ENCODE results near the gene GOLPH3L.
"Not testable (repeated sequence)": the region's sequence is repeated elsewhere in the genome, so short reads cannot be mapped to it uniquely, and the experiment has no call there.

GOLPH3L gene

GRCh38 chr1:150650193-150650592 is 46.8 kb downstream of the GOLPH3L start:
- H3K9me3 Mint-ChIP-seq = no peaks in the 10 kb centered on the region
- TF ChIP-seq, protein P1, sequence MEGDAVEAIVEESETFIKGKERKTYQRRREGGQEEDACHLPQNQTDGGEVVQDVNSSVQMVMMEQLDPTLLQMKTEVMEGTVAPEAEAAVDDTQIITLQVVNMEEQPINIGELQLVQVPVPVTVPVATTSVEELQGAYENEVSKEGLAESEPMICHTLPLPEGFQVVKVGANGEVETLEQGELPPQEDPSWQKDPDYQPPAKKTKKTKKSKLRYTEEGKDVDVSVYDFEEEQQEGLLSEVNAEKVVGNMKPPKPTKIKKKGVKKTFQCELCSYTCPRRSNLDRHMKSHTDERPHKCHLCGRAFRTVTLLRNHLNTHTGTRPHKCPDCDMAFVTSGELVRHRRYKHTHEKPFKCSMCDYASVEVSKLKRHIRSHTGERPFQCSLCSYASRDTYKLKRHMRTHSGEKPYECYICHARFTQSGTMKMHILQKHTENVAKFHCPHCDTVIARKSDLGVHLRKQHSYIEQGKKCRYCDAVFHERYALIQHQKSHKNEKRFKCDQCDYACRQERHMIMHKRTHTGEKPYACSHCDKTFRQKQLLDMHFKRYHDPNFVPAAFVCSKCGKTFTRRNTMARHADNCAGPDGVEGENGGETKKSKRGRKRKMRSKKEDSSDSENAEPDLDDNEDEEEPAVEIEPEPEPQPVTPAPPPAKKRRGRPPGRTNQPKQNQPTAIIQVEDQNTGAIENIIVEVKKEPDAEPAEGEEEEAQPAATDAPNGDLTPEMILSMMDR (IDR thresholded peaks at IDR 0.05; ENCODE audit: unreplicated experiment in 3 of 3) = no peak

GRCh38 chr1:150649441-150650075 is 47.4 kb downstream of the GOLPH3L start:
- H3K4me3 Mint-ChIP-seq = no peak overlapping the region
- TF ChIP-seq, protein P1 (IDR thresholded peaks at IDR 0.05; ENCODE audit: unreplicated experiment in 3 of 3) = no peak
- no peaks in the 10 kb centered on the region for H3K4me1 Mint-ChIP-seq
- peaks cover 23% of the 10 kb centered on the region for H3K36me3 Mint-ChIP-seq (ENCODE audit: low read depth)
- H3K27me3 Mint-ChIP-seq (ENCODE audit: low read depth) = no peaks in the 10 kb centered on the region
- H3K9me3 Mint-ChIP-seq = no peaks in the 10 kb centered on the region
- H3K27ac Mint-ChIP-seq = no peak overlapping the region

More at GRCh38 chr1:150650193-150650592, 46.8 kb downstream of the GOLPH3L start:
- H3K4me3 Mint-ChIP-seq = no peak overlapping the region
- H3K36me3 Mint-ChIP-seq (ENCODE audit: low read depth) = peaks cover 23% of the 10 kb centered on the region
- no peaks in the 10 kb centered on the region for H3K27me3 Mint-ChIP-seq (ENCODE audit: low read depth)
- no peak overlapping the region for H3K27ac Mint-ChIP-seq
- H3K4me1 Mint-ChIP-seq = no peaks in the 10 kb centered on the region

DNA sequence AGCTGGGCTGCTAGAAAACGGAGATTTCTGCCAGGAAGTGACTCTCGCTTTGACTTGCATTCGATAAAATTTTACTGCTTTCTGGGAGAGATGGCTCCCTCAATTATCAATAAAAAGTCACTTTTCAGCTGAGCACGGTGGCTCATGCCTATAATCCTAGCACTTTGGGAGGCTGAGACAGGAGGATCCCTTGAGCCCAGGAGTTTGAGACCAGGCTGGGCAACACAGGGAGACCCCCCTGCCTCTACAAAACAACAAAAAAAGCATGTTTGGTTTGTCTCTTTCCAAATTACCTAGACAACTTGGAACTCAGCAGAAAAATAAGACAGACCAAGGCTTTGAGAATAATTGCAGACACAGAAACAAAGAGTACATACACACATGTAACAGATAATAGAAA is 54.7 kb downstream of the GOLPH3L start:
- Mint-ChIP-seq H3K4me3 (no peak overlapping the region), H3K4me1 (no peaks in the 10 kb centered on the region), H3K9me3 (no peaks in the 10 kb centered on the region), H3K36me3 (ENCODE audit: low read depth) (peaks cover 5% of the 10 kb centered on the region), H3K27ac (no peak overlapping the region), H3K27me3 (ENCODE audit: low read depth) (no peaks in the 10 kb centered on the region)
- TF ChIP-seq, protein P1 (IDR thresholded peaks at IDR 0.05; ENCODE audit: unreplicated experiment in 3 of 3) = no peak

- not testable (repeated sequence) for H3K27me3 Mint-ChIP-seq (ENCODE audit: low read depth); H3K36me3 Mint-ChIP-seq (ENCODE audit: low read depth); H3K4me1 Mint-ChIP-seq; H3K4me3 Mint-ChIP-seq; H3K9me3 Mint-ChIP-seq
- peak overlapping the region in 1 of 3 experiments; percentile 20 for H3K27ac Mint-ChIP-seq
These were observed 55.7 kb downstream of the GOLPH3L start for GRCh38 chr1:150641126-150641815.

- H3K36me3 Mint-ChIP-seq (ENCODE audit: low read depth); H3K9me3 Mint-ChIP-seq; H3K27me3 Mint-ChIP-seq (ENCODE audit: low read depth); H3K4me3 Mint-ChIP-seq; H3K27ac Mint-ChIP-seq: not testable (repeated sequence)
- H3K4me1 Mint-ChIP-seq = peaks cover 20% of the 10 kb centered on the region
These were observed 58.5 kb downstream of the GOLPH3L start for GRCh38 chr1:150638430-150638829.

DNA sequence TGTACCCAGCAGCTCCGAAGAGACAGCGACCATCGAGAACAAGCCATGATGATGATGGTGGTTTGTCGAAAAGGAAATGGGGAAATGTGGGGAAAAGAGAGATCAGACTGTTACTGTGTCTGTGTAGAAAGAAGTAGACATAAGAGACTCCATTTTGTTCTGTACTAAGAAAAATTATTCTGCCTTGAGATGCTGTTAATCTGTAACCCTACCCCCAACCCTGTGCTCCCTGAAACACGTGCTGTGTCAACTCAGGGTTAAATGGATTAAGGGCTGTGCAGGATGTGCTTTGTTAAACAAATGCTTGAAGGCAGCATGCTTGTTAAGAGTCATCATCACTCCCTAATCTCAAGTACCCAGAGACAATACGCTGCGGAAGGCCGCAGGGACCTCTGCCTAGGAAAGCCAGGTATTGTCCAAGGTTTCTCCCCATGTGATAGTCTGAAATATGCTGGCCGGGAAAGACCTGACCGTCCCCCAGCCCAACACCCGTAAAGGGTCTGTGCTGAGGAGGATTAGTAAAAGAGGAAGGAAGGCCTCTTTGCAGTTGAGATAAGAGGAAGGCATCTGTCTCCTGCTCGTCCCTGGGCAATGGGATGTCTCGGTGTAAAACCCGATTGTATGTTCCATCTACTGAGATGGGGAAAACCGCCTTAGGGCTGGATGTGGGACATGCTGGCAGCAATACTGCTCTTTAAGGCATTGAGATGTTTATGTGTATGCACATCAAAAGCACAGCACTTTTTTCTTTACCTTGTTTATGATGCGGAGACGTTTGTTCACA is 61.9 kb downstream of the GOLPH3L start:
- Mint-ChIP-seq H3K4me1 (peaks cover 33% of the 10 kb centered on the region), H3K27ac (peak overlapping the region in 2 of 3 experiments; percentile 29 to 49)
- not testable (repeated sequence) for H3K9me3 Mint-ChIP-seq; H3K36me3 Mint-ChIP-seq (ENCODE audit: low read depth); H3K27me3 Mint-ChIP-seq (ENCODE audit: low read depth); H3K4me3 Mint-ChIP-seq

DNA sequence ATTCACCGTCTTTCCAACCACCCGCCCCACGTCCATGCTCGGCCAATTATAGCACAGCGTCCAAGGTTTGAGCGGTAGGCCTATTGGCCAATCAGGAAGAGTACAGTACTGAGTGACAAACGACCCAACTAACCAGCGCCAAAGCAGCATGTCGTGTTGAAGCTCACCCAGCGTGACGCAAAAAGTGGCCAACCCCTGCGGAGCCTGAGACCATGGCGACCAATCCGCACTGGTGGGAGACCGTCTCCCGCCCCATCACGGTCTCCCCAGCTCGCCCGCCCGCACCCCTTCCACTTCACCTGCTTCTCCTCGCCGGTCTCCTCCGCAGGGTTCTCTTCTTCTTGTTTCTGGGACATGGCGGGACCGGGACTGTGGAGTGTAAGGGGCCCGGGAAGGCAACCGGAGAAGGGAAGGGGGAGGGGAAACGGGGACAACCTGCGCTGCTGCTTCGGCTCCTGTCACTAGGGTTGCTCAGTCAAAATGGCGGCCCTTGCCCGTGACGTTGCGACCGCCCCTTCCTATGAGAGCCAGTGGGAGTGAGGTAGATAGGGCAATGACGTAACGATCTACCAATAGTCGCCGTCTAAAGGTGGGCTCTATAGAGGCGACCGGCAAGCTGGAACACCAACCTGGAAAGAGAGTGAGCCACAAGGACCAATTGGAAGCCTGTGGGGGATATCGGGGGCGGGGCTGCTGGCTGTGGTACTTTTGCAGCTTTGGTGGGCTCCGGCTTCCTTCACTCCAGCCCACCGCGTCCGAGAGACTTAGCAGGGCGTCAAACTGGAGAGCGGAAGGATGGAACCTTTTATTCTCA is 67.6 kb downstream of the GOLPH3L start, which contains the start of gene ENSA:
ENSA (minus strand) TSS at position 498 of the 814 bp plus-strand sequence; CDS start at position 356, 142 bp downstream.
- no peak within 1 kb of the TSS for H3K27ac Mint-ChIP-seq
- no peaks in the 10 kb centered on the region for H3K27me3 Mint-ChIP-seq (ENCODE audit: low read depth)
- H3K4me3 Mint-ChIP-seq = no peak within 1 kb of the TSS

More for the DNA sequence above, 67.6 kb downstream of the GOLPH3L start, which contains the start of gene ENSA:
- Mint-ChIP-seq H3K4me1 (peaks cover 24% of the 10 kb centered on the region), H3K9me3 (no peaks in the 10 kb centered on the region), H3K36me3 (ENCODE audit: low read depth) (peaks cover 34% of the 10 kb centered on the region)
- TF ChIP-seq, protein P1 (IDR thresholded peaks at IDR 0.05; ENCODE audit: unreplicated experiment in 3 of 3) = no peak
